ENCODE results near the gene PPM1L.
A peak's percentile ranks its signal among the peaks of the same experiment; 100 is the strongest.

Gene PPM1L

DNA sequence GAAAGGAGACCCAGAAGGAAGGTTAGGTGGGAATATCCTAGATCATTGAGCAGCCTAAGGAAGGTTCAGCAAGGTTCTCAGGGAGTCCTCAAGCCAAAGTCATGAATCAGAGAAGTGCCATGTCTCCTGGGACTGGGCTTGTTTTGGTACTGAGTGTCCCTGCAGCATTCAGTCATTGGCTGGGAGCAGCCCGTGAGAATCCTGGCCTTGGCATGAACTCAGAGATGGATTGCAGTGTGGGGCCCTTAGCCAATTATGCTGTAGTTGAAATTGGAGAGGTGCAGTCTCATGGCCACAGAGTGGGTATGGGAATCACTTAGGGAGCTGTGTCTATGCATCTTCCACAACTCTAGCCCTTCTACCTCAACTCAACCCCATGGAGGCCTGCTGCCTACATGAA is 17.0 kb upstream of the PPM1L start:
- Histone ChIP-seq H3K9me3 (ENCODE audit: control insufficient read depth in 5 of 5, low read length in 5 of 5) (no peaks in the 10 kb centered on the region), H3K27ac (ENCODE audit: low read depth, low read length) (no peak overlapping the region), H3K4me1 (ENCODE audit: control insufficient read depth in 5 of 5, insufficient read depth in 5 of 5, low read length in 5 of 5) (peaks cover 5 to 37% (median 19%) of the 10 kb centered on the region in 5 donors), H3K4me3 (ENCODE audit: low read depth in 1 of 5, low read length in 5 of 5) (peak overlapping the region in 1 of 5 donors; percentile 10), H3K27me3 (ENCODE audit: control insufficient read depth in 5 of 5, insufficient read depth in 4 of 5, low read length in 5 of 5) (no peaks in the 10 kb centered on the region), H3K9ac (ENCODE audit: low read length in 5 of 5) (peak overlapping the region in 1 of 5 donors; percentile 79), H3K36me3 (ENCODE audit: control insufficient read depth in 5 of 5, insufficient read depth in 5 of 5, low read length in 5 of 5) (no peaks in the 10 kb centered on the region)

DNA sequence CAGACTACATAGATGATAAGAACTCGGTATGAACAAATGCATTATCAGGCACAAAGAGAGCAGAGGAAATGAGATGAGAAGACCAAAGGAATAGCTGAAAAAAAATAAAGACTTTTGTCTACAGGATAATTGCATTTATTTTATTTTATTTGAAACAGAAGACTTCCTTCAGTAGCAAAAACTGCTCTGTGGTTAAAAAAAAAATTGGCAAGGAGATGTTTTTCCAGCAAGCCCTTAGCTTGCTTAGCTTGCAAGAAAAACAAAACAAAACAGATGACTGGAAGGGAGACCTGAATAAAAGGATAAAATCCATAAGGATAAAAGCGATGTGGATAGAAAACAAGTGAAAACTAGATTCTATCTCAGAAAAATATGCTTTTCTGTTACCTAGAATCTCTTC is 9.1 kb upstream of the PPM1L start:
- Histone ChIP-seq H3K9ac (ENCODE audit: low read length in 5 of 5) (no peak overlapping the region), H3K36me3 (ENCODE audit: control insufficient read depth in 5 of 5, insufficient read depth in 5 of 5, low read length in 5 of 5) (no peaks in the 10 kb centered on the region), H3K4me1 (ENCODE audit: control insufficient read depth in 5 of 5, insufficient read depth in 5 of 5, low read length in 5 of 5) (peaks cover 0 to 17% (median 0%) of the 10 kb centered on the region in 5 donors), H3K27ac (ENCODE audit: low read depth, low read length) (no peak overlapping the region), H3K4me3 (ENCODE audit: low read depth in 1 of 5, low read length in 5 of 5) (no peak overlapping the region), H3K27me3 (ENCODE audit: control insufficient read depth in 5 of 5, insufficient read depth in 4 of 5, low read length in 5 of 5) (no peaks in the 10 kb centered on the region), H3K9me3 (ENCODE audit: control insufficient read depth in 5 of 5, low read length in 5 of 5) (no peaks in the 10 kb centered on the region)

- Histone ChIP-seq H3K27me3 (ENCODE audit: control insufficient read depth in 5 of 5, insufficient read depth in 4 of 5, low read length in 5 of 5) (no peaks in the 10 kb centered on the region), H3K4me1 (ENCODE audit: control insufficient read depth in 5 of 5, insufficient read depth in 5 of 5, low read length in 5 of 5) (peaks cover 0 to 17% (median 0%) of the 10 kb centered on the region in 5 donors), H3K4me3 (ENCODE audit: low read depth in 1 of 5, low read length in 5 of 5) (no peak overlapping the region), H3K27ac (ENCODE audit: low read depth, low read length) (no peak overlapping the region), H3K9ac (ENCODE audit: low read length in 5 of 5) (no peak overlapping the region), H3K36me3 (ENCODE audit: control insufficient read depth in 5 of 5, insufficient read depth in 5 of 5, low read length in 5 of 5) (no peaks in the 10 kb centered on the region), H3K9me3 (ENCODE audit: control insufficient read depth in 5 of 5, low read length in 5 of 5) (no peaks in the 10 kb centered on the region)
Observed at GRCh38 chr3:160747422-160747821, 8.6 kb upstream of the PPM1L start.

DNA sequence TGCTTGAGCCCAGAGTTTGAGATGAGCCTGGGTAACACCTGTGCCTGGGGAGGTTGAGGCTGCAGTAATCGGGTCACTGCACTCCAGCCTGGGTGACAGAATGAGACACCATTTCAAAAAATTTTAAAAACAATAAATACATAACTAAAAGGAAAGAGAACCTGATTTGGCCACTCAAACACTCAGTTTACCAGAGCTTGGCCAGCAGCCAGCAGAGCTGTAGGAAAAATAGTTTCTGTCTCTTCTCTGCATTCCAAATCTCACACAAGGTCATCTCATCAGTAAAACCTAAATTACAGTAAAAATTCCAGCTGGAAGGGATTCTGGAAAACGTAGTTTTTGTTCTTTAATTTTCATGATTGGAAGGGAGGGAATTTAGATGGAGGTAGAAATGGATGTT is 7.8 kb upstream of the PPM1L start:
- H3K9ac ChIP-seq (ENCODE audit: low read length in 5 of 5) = no peak overlapping the region
- no peaks in the 10 kb centered on the region for H3K9me3 ChIP-seq (ENCODE audit: control insufficient read depth in 5 of 5, low read length in 5 of 5)
- H3K36me3 ChIP-seq (ENCODE audit: control insufficient read depth in 5 of 5, insufficient read depth in 5 of 5, low read length in 5 of 5) = no peaks in the 10 kb centered on the region
- peaks cover 0 to 17% (median under 1%) of the 10 kb centered on the region in 5 donors for H3K4me1 ChIP-seq (ENCODE audit: control insufficient read depth in 5 of 5, insufficient read depth in 5 of 5, low read length in 5 of 5)
- H3K27ac ChIP-seq (ENCODE audit: low read depth, low read length) = no peak overlapping the region
- H3K4me3 ChIP-seq (ENCODE audit: low read depth in 1 of 5, low read length in 5 of 5) = no peak overlapping the region
- H3K27me3 ChIP-seq (ENCODE audit: control insufficient read depth in 5 of 5, insufficient read depth in 4 of 5, low read length in 5 of 5) = no peaks in the 10 kb centered on the region

GRCh38 chr3:160748787-160749186 is 7.2 kb upstream of the PPM1L start:
- H3K27ac ChIP-seq (ENCODE audit: low read depth, low read length) = no peak overlapping the region
- H3K9ac ChIP-seq (ENCODE audit: low read length in 5 of 5) = no peak overlapping the region
- no peaks in the 10 kb centered on the region for H3K36me3 ChIP-seq (ENCODE audit: control insufficient read depth in 5 of 5, insufficient read depth in 5 of 5, low read length in 5 of 5)
- no peaks in the 10 kb centered on the region for H3K27me3 ChIP-seq (ENCODE audit: control insufficient read depth in 5 of 5, insufficient read depth in 4 of 5, low read length in 5 of 5)
- peaks cover 0 to 21% (median 5%) of the 10 kb centered on the region in 5 donors for H3K4me1 ChIP-seq (ENCODE audit: control insufficient read depth in 5 of 5, insufficient read depth in 5 of 5, low read length in 5 of 5)
- H3K4me3 ChIP-seq (ENCODE audit: low read depth in 1 of 5, low read length in 5 of 5) = no peak overlapping the region
- no peaks in the 10 kb centered on the region for H3K9me3 ChIP-seq (ENCODE audit: control insufficient read depth in 5 of 5, low read length in 5 of 5)

DNA sequence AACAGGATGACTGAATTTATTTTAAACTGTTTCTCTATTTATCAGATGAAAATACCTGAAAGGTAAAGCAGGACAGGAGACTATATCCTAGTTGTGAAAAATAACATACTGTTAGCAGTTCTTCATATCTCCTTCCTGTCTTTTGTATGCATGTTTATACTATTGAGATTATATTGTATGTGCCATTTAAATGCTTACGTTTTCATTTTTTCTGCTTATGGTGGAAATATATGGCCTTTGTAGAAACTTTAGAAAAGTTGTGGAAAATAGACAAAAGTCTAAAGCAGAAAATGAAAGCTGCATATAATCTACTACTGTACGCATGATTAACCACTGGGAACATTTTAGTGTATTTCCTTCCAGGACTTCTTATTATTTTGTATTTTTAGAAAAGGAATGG is 2.1 kb upstream of the PPM1L start:
- no peaks in the 10 kb centered on the region for H3K27me3 ChIP-seq (ENCODE audit: control insufficient read depth in 5 of 5, insufficient read depth in 4 of 5, low read length in 5 of 5)
- H3K9ac ChIP-seq (ENCODE audit: low read length in 5 of 5) = peak overlapping the region; percentile 71 to 93 (median 84)
- H3K27ac ChIP-seq (ENCODE audit: low read depth, low read length) = peak overlapping the region; percentile 92
- peaks cover 4 to 41% (median 33%) of the 10 kb centered on the region in 5 donors for H3K4me1 ChIP-seq (ENCODE audit: control insufficient read depth in 5 of 5, insufficient read depth in 5 of 5, low read length in 5 of 5)
- H3K9me3 ChIP-seq (ENCODE audit: control insufficient read depth in 5 of 5, low read length in 5 of 5) = no peaks in the 10 kb centered on the region
- H3K36me3 ChIP-seq (ENCODE audit: control insufficient read depth in 5 of 5, insufficient read depth in 5 of 5, low read length in 5 of 5) = no peaks in the 10 kb centered on the region
- H3K4me3 ChIP-seq (ENCODE audit: low read depth in 1 of 5, low read length in 5 of 5) = peak overlapping the region; percentile 63 to 93 (median 86)

DNA sequence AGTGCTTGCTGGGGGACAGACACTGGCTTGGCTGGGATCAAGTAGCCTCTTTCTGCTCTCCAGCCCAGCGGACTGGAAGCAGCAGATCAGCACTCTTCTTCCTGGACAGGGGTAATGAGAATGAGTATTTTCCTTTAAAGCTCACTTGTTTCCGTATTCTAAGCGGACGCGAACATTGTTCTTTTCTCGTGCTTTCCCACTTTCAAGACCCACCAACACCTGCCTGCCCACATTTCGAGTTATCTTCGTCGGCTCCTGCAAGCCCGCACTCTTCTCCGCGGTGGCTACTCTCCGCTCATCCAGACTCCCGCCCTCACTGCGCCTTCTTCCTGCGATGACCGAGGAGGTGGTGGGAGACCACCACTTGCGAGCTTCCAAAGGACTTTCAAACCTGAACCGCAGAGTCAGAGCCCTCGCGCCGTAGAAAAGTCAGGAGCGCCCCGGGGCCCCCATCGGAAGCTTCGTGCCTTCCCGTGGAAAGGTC is 1.6 kb upstream of the PPM1L start:
- H3K36me3 ChIP-seq (ENCODE audit: control insufficient read depth in 5 of 5, insufficient read depth in 5 of 5, low read length in 5 of 5) = no peaks in the 10 kb centered on the region
- H3K27ac ChIP-seq (ENCODE audit: low read depth, low read length) = peak overlapping the region; percentile 92
- peak overlapping the region; percentile 71 to 93 (median 84) for H3K9ac ChIP-seq (ENCODE audit: low read length in 5 of 5)
- H3K9me3 ChIP-seq (ENCODE audit: control insufficient read depth in 5 of 5, low read length in 5 of 5) = no peaks in the 10 kb centered on the region
- peak overlapping the region; percentile 63 to 93 (median 86) for H3K4me3 ChIP-seq (ENCODE audit: low read depth in 1 of 5, low read length in 5 of 5)
- H3K27me3 ChIP-seq (ENCODE audit: control insufficient read depth in 5 of 5, insufficient read depth in 4 of 5, low read length in 5 of 5) = no peaks in the 10 kb centered on the region
- H3K4me1 ChIP-seq (ENCODE audit: control insufficient read depth in 5 of 5, insufficient read depth in 5 of 5, low read length in 5 of 5) = peaks cover 4 to 43% (median 37%) of the 10 kb centered on the region in 5 donors

GRCh38 chr3:160754855-160755747 is 930 bp upstream of the PPM1L start:
- Histone ChIP-seq H3K4me1 (ENCODE audit: control insufficient read depth in 5 of 5, insufficient read depth in 5 of 5, low read length in 5 of 5) (peaks cover 4 to 44% (median 38%) of the 10 kb centered on the region in 5 donors), H3K4me3 (ENCODE audit: low read depth in 1 of 5, low read length in 5 of 5) (peak overlapping the region; percentile 72 to 93 (median 86)), H3K36me3 (ENCODE audit: control insufficient read depth in 5 of 5, insufficient read depth in 5 of 5, low read length in 5 of 5) (no peaks in the 10 kb centered on the region), H3K27ac (ENCODE audit: low read depth, low read length) (peak overlapping the region; percentile 92), H3K9ac (ENCODE audit: low read length in 5 of 5) (peak overlapping the region; percentile 84 to 93 (median 88)), H3K27me3 (ENCODE audit: control insufficient read depth in 5 of 5, insufficient read depth in 4 of 5, low read length in 5 of 5) (no peaks in the 10 kb centered on the region), H3K9me3 (ENCODE audit: control insufficient read depth in 5 of 5, low read length in 5 of 5) (no peaks in the 10 kb centered on the region)

DNA sequence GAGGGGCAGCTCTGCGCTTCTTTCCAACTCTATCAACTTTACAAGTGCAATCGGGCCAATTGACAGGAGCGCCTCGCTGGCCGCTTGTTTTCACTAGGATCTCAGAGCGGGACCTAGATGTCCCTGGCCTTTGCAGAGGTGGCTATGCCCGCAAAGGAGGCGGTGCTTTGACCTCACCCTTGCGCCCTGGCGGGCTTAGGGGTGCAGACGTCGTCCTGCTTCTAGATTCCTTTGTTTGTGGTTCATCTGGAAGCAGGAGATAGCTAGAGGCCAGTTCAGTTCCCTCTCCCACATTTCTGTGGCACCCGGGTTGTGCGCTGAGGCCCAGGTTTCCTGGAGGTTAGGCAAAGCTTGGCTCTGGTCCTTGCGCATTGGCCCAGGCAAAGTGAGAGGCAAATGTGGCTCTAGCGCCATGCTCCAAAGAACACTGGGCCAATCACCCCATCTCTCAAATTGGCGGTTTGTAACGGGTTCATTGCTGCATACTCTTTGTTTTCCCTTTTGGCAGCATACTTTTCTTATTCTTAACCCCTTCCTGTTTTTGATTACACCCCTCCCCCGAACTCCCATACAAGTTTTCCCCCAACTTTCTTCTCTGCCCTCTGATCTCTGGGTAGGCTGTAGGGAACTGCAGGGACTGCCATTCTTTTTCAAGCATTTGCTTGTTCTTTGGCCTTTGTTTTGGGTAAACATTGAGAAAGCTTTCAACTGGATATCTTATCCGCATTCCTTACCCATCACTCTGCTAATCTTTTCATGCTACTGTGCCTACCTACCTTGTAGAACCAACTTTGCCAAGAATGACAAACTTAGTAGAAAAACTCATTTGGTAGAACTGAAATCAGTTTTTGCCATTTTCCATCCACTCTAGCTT is 1.4 kb downstream of the PPM1L start:
- peak overlapping the region in 1 of 5 donors; percentile 11 for H3K9ac ChIP-seq (ENCODE audit: low read length in 5 of 5)
- peak overlapping the region; percentile 72 to 97 (median 84) for H3K4me3 ChIP-seq (ENCODE audit: low read depth in 1 of 5, low read length in 5 of 5)

More for the DNA sequence above, 1.4 kb downstream of the PPM1L start:
- Histone ChIP-seq H3K9me3 (ENCODE audit: control insufficient read depth in 5 of 5, low read length in 5 of 5) (no peaks in the 10 kb centered on the region), H3K27ac (ENCODE audit: low read depth, low read length) (no peak overlapping the region), H3K27me3 (ENCODE audit: control insufficient read depth in 5 of 5, insufficient read depth in 4 of 5, low read length in 5 of 5) (no peaks in the 10 kb centered on the region), H3K36me3 (ENCODE audit: control insufficient read depth in 5 of 5, insufficient read depth in 5 of 5, low read length in 5 of 5) (no peaks in the 10 kb centered on the region), H3K4me1 (ENCODE audit: control insufficient read depth in 5 of 5, insufficient read depth in 5 of 5, low read length in 5 of 5) (peaks cover 4 to 44% (median 38%) of the 10 kb centered on the region in 5 donors)
